ENCODE measurements around the gene MYO15B. TPM values are rescaled to one million over a fixed set of nuclear protein-coding genes. Genes with fewer than 3 reads are reported as not detected.

Gene MYO15B
- polyA plus RNA-seq, 6 donors from 2014 or later = 2.9 to 5.9 (median 3.5) TPM

DNA sequence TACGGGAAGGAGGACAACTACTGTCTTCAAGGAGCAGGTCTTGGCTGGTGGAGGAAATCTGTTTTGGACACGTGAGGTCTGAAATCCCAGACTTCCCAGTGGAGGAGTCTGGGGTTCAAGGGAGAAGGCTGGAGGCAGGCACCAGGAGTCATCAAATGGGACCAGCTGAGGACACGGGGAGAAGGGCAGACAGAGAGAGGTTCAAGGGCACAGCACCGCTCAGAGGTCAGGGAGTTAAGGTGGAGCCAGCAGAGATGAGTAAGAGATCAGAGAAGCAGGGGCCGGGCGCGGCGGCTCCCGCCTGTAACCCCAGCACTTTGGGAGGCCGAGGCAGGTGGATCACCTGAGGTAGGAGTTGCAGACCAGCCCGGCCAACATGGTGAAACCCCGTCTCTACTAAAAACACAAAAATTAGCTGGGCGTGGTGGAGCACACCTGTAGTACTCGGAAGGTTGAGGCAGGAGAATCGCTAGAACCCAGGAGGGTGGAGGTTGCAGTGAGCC is 35.2 kb downstream of the MYO15B start:
- peak overlapping the region in 3 of 6 donors; percentile 58 to 88 (median 74) for H3K27ac Mint-ChIP-seq
- H3K4me1 Mint-ChIP-seq = peaks cover 0 to 12% (median 2%) of the 10 kb centered on the region in 3 donors
- ATAC-seq (ENCODE audit: low read depth in 2 of 2) = no peak
- no peaks in the 10 kb centered on the region for H3K27me3 Mint-ChIP-seq
- peak overlapping the region in 1 of 8 donors; percentile 33 for H3K4me3 Mint-ChIP-seq
- DNase-seq = no peak
- peaks cover 0 to 11% of the 10 kb centered on the region in 2 donors for H3K36me3 Mint-ChIP-seq
- no peaks in the 10 kb centered on the region for H3K9me3 Mint-ChIP-seq

DNA sequence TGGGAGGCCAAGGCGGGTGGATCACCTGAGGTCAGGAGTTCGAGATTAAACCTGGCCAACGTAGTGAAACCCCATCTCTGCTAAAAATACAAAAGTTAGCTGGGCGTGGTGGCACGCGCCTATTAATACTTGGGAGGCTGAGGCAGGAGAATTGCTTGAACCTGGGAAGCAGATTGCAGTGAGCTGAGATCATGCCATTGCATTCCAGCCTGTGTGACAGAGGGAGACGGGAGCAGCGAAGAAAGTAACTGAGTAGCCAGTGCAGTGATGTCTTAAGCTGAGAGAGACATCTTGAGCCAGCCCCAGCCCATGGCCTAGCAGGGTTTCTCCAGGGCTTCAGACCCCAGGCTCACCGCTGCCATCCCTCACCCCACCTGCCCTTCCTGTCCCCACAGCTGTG is 35.8 kb downstream of the MYO15B start:
- H3K27me3 Mint-ChIP-seq = no peaks in the 10 kb centered on the region
- peak overlapping the region in 1 of 6 donors; percentile 25 for H3K27ac Mint-ChIP-seq
- peaks cover 0 to 11% of the 10 kb centered on the region in 2 donors for H3K36me3 Mint-ChIP-seq
- H3K9me3 Mint-ChIP-seq = no peaks in the 10 kb centered on the region
- no peak overlapping the region for H3K4me3 Mint-ChIP-seq
- peaks cover 0 to 12% (median 2%) of the 10 kb centered on the region in 3 donors for H3K4me1 Mint-ChIP-seq
- ATAC-seq (ENCODE audit: low read depth in 2 of 2) (no peak), DNase-seq (no peak)

DNA sequence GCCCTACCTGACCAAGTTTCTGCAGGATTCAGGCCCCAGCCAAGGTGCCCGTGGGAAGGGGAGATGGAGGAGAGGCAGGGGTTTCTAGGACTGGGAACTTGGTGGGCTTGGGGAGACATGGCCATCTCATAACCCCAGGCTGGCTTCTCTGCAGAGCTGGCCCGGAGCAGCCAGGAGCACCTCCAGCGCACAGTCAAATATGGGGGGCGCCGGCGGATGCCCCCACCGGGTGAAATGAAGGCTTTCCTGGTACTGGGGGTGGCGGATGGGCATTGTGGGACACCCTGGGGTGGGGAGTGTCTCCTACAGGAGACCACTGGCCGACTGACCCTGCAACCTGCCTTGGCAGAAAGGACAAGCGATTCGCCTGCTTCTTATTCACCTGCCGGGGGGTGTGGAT is 36.4 kb downstream of the MYO15B start:
- peaks cover 0 to 12% (median 2%) of the 10 kb centered on the region in 3 donors for H3K4me1 Mint-ChIP-seq
- peaks cover 0 to 11% of the 10 kb centered on the region in 2 donors for H3K36me3 Mint-ChIP-seq
- no peak for ATAC-seq (ENCODE audit: low read depth in 2 of 2)
- no peak overlapping the region for H3K4me3 Mint-ChIP-seq
- H3K27me3 Mint-ChIP-seq = no peaks in the 10 kb centered on the region
- no peaks in the 10 kb centered on the region for H3K9me3 Mint-ChIP-seq
- H3K27ac Mint-ChIP-seq = peak overlapping the region in 1 of 6 donors; percentile 47
- DNase-seq = no peak

DNA sequence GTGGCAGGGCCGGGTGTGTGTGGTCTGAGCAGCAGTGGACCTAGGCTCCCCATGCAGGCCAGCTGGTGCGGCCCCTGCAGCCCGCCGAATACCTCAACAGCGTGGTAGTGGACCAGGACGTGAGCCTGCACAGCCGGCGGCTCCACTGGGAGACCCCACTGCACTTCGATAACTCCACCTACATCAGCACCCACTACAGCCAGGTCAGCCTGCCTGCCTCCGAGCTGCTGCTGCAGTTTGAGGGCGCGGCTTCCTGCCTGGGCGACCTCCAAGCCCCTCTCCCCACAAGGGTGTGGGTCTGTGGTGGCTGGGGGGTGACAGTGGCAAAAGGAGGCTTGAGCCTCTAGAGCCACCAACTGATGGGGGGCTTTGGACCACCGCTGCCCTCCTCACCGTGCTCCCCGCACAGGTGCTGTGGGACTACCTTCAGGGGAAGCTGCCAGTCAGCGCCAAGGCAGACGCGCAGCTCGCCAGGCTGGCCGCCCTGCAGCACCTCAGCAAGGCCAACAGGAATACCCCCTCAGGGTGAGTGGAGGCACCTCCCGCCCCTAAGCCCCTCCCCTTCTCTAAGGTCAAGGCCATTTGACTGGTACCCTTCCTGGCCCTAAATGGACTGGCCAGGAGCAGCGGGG is 37.2 kb downstream of the MYO15B start:
- DNase-seq = no peak
- no peaks in the 10 kb centered on the region for H3K27me3 Mint-ChIP-seq
- H3K27ac Mint-ChIP-seq = no peak overlapping the region
- no peak overlapping the region for H3K4me3 Mint-ChIP-seq
- no peaks in the 10 kb centered on the region for H3K9me3 Mint-ChIP-seq
- peaks cover 0 to 12% (median 2%) of the 10 kb centered on the region in 3 donors for H3K4me1 Mint-ChIP-seq
- ATAC-seq (ENCODE audit: low read depth in 2 of 2) = no peak
- H3K36me3 Mint-ChIP-seq = peaks cover 0 to 11% of the 10 kb centered on the region in 2 donors

DNA sequence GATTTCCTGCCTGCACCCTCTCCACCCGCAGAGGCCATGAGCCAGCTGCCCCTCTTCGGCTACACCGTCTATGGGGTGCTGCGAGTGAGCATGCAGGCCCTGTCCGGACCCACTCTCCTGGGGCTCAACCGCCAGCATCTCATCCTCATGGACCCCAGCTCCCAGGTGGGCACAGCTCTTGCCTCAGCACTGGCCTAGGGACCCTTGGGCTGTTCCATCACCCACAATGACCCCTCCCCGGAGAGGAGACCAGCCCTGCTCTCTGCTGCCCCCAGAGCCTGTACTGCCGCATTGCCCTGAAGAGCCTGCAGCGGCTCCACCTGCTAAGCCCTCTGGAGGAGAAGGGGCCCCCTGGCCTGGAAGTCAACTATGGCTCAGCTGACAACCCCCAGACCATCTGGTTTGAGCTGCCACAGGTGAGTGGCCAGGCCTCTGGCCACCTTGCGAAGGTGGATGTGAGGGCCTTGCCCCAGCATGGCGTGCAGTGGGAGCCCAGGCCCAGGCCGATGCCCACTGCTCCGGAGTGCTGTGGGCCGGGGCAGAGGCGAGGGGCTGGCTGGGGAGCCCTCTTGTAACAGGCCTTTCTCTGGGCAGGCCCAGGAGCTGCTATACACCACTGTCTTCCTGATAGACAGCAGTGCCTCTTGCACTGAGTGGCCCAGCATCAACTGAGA is 38.4 kb downstream of the MYO15B start:
- Mint-ChIP-seq H3K4me1 (peaks cover 0 to 12% (median 2%) of the 10 kb centered on the region in 3 donors), H3K36me3 (peaks cover 0 to 11% of the 10 kb centered on the region in 2 donors), H3K4me3 (no peak overlapping the region), H3K27ac (peak overlapping the region in 3 of 6 donors; percentile 41 to 57 (median 49)), H3K9me3 (no peaks in the 10 kb centered on the region), H3K27me3 (no peaks in the 10 kb centered on the region)
- ATAC-seq (ENCODE audit: low read depth in 2 of 2) (peak; percentile 55 to 70), DNase-seq (peak; percentile 15)

DNA sequence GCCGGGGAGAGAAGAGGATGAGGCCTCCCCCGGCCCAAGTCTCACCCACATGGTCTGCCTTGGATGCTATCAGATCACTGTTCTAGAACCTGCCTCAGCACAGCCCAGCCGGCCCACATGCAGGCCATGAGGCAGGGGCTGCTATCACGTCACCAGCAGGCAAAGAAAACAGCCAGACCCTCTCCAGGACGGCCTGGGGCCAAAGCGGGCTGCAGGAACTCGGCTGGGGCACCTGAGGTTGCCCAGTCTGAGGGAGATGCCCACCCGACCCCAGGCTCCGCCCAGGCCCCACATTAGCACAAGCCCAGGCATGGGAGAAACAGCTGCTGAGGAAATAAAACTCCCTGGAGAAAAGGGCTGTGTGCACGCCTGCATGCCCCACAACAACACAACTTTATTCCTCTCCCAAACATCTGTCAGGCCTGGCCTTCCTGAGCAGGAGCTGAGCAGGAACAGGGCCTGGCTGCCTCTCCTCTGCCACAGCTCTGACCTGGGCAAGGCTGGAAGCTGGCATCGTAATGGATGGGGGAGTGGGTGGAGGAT is 39.0 kb downstream of the MYO15B start:
- Mint-ChIP-seq H3K4me1 (peaks cover 0 to 12% (median 2%) of the 10 kb centered on the region in 3 donors), H3K4me3 (no peak overlapping the region), H3K27me3 (no peaks in the 10 kb centered on the region), H3K27ac (peak overlapping the region in 2 of 6 donors; percentile 56 to 57), H3K9me3 (no peaks in the 10 kb centered on the region), H3K36me3 (peaks cover 0 to 11% of the 10 kb centered on the region in 2 donors)
- no peak for DNase-seq
- no peak for ATAC-seq (ENCODE audit: low read depth in 2 of 2)

DNA sequence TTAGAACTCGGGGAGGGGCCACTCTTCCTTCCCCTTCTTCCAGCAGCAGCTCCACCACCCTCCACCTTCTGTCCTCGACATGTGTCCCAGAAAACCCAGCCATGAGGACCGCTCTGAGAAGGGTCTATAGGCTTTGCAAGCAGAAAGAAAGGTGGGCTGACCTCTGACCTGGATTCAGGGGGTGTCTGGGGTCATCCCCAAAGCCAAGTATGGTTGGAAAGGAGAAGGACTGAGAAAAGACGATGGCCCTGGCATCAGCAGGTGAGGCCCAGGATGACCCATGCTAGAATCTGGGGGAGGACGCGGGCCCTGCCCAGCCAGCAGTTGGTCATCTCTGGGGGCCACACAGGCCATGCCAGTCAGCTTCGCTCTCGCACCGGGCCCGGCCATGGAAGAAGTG is 39.5 kb downstream of the MYO15B start:
- Mint-ChIP-seq H3K9me3 (no peaks in the 10 kb centered on the region), H3K36me3 (peaks cover 0 to 9% of the 10 kb centered on the region in 2 donors)

DNA sequence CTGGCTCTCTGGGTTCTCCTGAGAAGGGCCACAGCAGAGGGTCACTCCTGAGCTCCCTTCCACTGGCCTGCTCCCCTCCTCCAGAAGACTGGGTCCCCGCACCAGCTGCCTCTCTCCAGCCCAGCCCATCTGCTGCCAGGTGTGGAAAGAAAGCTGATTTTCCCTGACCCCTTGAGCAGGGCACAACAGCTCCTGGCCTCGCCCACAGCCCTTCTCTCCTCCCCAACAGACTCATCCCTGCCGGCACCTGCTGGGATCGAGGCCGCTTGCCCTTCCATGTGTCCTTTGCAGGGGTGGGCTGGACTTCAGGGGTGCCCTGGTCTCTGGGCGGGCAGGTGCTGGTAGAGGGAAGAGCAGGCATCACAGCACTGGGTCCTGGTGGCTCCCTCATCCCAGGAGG is 40.8 kb downstream of the MYO15B start:
- DNase-seq = no peak
- Mint-ChIP-seq H3K4me1 (peaks cover 4 to 11% (median 9%) of the 10 kb centered on the region in 3 donors), H3K36me3 (no peaks in the 10 kb centered on the region), H3K27ac (peak overlapping the region in 2 of 6 donors; percentile 13 to 32), H3K4me3 (no peak overlapping the region), H3K9me3 (no peaks in the 10 kb centered on the region), H3K27me3 (no peaks in the 10 kb centered on the region)
- no peak for ATAC-seq (ENCODE audit: low read depth in 2 of 2)

More for the DNA sequence above, 39.5 kb downstream of the MYO15B start:
- H3K4me3 Mint-ChIP-seq = no peak overlapping the region
- no peak for ATAC-seq (ENCODE audit: low read depth in 2 of 2)
- peaks cover 0 to 11% (median 2%) of the 10 kb centered on the region in 3 donors for H3K4me1 Mint-ChIP-seq
- H3K27me3 Mint-ChIP-seq = no peaks in the 10 kb centered on the region
- H3K27ac Mint-ChIP-seq = peak overlapping the region in 2 of 6 donors; percentile 44 to 56
- no peak for DNase-seq

DNA sequence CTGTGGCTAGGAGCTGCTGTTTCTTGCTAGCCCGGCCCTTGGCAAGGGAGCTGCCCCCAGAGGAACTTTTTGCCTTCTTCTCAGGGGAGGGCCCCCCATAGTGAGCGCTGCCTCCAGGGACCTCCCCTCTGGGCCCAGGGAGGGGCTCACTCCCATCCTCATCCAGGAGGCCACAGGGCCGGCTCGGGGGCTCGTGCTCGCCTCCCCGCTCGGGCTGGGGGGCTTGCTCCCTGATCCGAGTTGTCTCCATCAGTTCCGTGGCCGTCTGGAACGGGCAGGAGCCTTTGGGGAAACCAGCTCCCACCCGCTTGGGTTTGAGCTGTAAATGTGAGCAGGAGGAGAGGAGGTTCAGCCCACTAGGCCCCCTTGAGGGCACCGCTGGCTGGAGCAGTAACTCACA is 41.6 kb downstream of the MYO15B start:
- Mint-ChIP-seq H3K27ac (peak overlapping the region in 1 of 6 donors; percentile 47), H3K36me3 (no peaks in the 10 kb centered on the region), H3K27me3 (no peaks in the 10 kb centered on the region), H3K9me3 (no peaks in the 10 kb centered on the region), H3K4me3 (no peak overlapping the region), H3K4me1 (peaks cover 8 to 17% (median 14%) of the 10 kb centered on the region in 3 donors)
- DNase-seq (no peak), ATAC-seq (ENCODE audit: low read depth in 2 of 2) (no peak)

DNA sequence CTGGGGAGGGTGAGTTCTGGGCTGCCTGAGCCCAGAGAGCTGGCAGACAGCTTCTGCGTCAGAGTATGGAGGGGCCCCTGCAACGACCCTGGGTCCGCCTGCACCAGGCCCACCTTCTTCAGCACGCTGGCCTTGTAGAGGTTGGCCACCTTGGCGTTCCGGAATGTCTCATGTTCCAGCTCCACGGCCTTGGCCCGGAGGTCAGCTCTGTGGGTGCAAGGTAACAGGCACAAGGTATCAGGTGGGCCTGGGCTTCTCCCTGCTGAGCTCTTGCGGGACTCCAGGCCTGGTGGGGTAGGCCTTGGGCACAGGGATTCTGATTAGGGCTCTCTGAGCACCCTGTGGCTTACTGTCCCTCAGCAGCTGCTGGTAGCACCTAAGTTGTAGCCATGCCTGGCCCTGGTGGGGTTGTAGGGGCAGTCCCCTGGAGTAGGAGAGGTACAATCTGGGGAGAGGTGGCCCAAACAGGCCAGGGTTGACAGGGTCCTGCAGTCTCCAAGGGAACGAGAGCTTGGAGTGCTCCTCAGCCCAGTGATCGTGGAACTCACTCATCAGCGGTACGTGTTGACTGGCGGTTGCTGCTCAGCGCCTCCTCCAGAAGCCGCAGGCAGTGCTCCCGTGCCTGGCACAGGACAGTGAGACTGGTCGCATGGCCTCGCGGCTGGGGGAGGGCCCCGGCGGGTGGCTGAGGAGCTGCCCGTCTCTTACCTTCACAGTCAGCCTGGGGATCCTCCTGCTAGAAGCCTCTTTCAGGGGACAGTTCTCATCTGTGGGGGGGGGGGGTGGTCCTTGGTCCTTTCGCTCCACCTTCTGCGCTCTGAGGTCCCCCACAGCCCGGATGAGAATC is 42.7 kb downstream of the MYO15B start:
- ATAC-seq (ENCODE audit: low read depth in 2 of 2) = no peak
- Mint-ChIP-seq H3K9me3 (no peaks in the 10 kb centered on the region), H3K27me3 (no peaks in the 10 kb centered on the region), H3K4me3 (no peak overlapping the region), H3K27ac (peak overlapping the region in 3 of 6 donors; percentile 34 to 63 (median 37)), H3K4me1 (peaks cover 8 to 20% (median 18%) of the 10 kb centered on the region in 3 donors), H3K36me3 (no peaks in the 10 kb centered on the region)
- DNase-seq = no peak

DNA sequence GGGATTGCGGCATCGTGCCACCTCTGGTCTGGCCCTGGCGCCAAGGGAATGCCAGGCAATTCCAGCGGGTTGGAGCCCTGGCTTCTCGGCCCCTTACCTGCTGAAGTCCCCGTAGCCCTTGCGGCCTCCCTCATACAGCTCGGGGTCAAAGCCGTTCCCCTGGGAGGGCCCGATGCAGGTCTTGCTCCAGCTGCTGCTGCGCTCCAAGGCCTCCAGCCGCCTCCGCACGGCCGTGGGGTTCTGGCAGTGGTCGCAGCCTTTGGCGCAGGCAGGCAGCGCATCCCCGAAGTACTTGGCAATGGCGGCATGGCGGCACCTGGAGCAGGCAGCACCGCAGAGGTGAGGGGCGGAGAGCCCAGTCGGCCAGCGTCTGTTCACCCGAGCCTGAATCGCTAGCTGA is 43.8 kb downstream of the MYO15B start:
- Mint-ChIP-seq H3K27me3 (no peaks in the 10 kb centered on the region), H3K36me3 (no peaks in the 10 kb centered on the region), H3K4me1 (peaks cover 5 to 20% (median 18%) of the 10 kb centered on the region in 3 donors), H3K9me3 (no peaks in the 10 kb centered on the region), H3K4me3 (no peak overlapping the region), H3K27ac (no peak overlapping the region)
- DNase-seq = no peak
- ATAC-seq (ENCODE audit: low read depth in 2 of 2) = no peak

DNA sequence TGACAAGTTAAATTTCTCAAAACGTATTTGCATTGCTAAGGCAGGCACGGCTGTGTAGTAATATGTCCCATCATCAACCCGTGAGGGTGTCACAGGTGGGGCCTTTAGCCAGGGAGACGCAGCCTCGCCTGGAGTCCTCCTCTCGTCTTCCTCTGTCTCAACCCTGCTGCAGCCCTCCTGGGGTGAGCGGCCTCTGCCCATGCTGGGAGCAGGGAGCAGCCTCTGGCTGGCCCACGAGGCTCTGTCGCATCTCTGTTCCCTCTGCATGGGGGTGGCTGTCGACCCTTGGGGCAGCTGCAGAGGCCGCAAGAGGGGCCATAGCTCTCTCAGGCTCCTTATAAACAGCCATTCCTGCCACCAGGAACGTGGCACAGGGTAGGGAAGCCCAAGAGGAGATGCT is 44.8 kb downstream of the MYO15B start:
- Mint-ChIP-seq H3K27me3 (no peaks in the 10 kb centered on the region), H3K4me3 (no peak overlapping the region), H3K9me3 (no peaks in the 10 kb centered on the region), H3K4me1 (peaks cover 5 to 20% (median 18%) of the 10 kb centered on the region in 3 donors), H3K36me3 (no peaks in the 10 kb centered on the region), H3K27ac (no peak overlapping the region)
- ATAC-seq (ENCODE audit: low read depth in 2 of 2) (no peak), DNase-seq (no peak)

Data from naive B cell (primary cell).